NCI-H446 (cell line): ENCODE measurements around the gene PRR23C.

Experiments used
- DNase-seq, 2 experiments: peaks; one replicate each; lab custom pipeline; 2025; lab: John Stamatoyannopoulos, UW

PRR23C gene

DNA sequence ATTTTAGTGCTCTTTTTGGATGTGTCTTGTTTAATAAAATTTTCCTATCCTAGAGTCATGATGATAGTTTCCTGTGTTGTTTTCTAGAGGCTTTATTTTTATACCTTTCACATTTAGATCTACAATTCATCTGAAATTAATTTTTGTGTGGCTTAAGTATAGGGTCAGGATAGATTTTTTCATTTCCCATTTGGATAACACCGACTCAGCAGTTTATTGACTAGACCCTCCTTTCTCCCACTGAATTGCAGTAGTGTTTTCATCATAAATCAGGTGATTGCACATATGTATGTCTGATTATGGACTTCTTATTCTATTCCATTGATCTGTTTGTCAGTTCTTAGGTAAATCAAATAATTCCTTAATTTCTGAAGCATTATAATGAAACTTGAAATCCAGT, 49.0 kb downstream of the PRR23C start:
- no peak for DNase-seq
